H54 (cell line): ENCODE data around the gene DLGAP5.

Experiments
- DNase-seq: peaks from one replicate; pipeline ENCODE4 v3.0.0; 2011; ENCODE audit warnings: low spot score, mixed read lengths; ENCODE audit not compliant: insufficient read length
- FAIRE-seq: peaks from 3 replicates; lab custom pipeline; 2011; peaks lifted over from hg19 to GRCh38; lab: Jason Lieb, UNC
- POLR2A ChIP-seq: IDR thresholded peaks from 2 replicates; pipeline ENCODE4 v1.6.1; 2011; ENCODE audit warnings: low read depth, mild to moderate bottlenecking, low read length

DLGAP5 gene, protein sequence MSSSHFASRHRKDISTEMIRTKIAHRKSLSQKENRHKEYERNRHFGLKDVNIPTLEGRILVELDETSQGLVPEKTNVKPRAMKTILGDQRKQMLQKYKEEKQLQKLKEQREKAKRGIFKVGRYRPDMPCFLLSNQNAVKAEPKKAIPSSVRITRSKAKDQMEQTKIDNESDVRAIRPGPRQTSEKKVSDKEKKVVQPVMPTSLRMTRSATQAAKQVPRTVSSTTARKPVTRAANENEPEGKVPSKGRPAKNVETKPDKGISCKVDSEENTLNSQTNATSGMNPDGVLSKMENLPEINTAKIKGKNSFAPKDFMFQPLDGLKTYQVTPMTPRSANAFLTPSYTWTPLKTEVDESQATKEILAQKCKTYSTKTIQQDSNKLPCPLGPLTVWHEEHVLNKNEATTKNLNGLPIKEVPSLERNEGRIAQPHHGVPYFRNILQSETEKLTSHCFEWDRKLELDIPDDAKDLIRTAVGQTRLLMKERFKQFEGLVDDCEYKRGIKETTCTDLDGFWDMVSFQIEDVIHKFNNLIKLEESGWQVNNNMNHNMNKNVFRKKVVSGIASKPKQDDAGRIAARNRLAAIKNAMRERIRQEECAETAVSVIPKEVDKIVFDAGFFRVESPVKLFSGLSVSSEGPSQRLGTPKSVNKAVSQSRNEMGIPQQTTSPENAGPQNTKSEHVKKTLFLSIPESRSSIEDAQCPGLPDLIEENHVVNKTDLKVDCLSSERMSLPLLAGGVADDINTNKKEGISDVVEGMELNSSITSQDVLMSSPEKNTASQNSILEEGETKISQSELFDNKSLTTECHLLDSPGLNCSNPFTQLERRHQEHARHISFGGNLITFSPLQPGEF

DNA sequence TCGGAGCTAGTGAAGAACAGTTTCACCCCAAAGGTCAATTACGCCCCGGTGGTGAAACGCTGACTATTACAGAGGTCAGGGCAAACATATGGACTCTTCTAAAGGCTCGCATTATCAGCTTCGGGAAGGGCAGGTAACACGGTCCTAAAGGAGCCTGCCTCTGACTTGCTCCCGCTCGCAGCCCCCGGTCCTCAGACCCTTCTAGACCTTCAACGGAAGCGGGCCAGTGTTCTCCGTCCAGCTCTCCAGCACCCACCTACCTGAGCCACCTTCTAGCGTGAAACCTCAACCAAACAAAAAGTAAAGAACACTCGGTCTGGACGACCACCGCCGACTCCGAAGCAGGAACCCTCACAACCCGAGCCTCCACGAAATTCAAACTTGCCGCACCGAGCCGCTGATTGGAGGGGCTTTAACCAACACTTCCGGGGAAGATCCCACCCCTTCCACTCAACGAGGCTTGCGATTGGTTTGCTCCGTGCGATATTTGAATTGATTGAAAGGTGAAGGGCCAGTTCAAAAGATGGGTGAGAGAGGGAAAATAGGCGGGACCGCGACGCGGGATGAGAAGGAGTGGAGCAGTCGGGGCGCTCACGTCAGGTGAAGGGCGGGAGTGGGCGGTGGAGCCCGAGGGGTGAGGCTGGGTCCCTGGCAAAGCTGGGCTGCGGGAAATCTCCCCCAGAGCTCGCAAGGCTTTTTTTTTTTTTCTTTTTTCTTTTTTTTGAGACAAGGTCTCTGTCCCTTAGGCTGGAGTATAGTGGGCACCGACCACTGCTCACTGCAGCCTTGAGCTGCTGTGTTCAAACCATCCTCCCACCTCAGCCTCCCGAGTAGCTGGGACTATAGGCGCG, at the start of gene DLGAP5:
Gene DLGAP5 (minus strand): TSS at position 383 of the 851 bp plus-strand sequence. CDS start 2,406 bp downstream, outside the sequence.
- peak; percentile 63 for DNase-seq
- TF ChIP-seq POLR2A: peak; percentile 37
- peak; percentile 97 for FAIRE-seq

DNA sequence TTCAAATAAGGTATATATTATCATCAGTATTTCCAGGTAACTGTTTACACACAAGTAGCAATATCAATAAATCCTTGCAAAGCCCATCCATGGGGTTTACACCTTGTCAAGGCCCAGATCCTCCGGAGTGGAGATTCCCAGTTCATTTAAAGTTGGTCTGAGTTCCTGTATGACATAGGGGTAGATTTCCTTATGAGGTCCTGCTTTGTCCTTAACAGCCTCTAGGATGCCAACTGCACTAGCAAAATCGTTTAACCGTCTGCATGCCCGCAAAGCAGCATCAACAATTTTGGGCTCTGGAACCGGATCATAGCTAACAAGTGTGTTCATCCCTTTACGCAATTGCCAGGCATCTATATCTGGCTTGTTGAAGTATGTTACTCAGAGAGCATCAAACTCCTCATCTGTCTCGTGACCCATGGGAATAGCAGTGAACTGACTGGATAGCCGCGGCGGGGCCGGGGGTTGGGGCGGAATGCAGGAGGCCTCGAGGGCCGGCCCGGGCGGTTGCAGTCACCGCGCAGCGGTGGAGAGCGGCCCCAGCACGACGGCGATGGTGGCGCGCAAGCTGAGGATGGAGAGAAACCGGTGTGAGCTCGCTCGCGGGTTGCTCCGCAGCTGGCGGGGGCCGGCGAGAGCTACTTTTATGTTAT, 49.3 kb upstream of the DLGAP5 start:
- FAIRE-seq: no peak
- DNase-seq: no peak
- no peak for TF ChIP-seq POLR2A

DNA sequence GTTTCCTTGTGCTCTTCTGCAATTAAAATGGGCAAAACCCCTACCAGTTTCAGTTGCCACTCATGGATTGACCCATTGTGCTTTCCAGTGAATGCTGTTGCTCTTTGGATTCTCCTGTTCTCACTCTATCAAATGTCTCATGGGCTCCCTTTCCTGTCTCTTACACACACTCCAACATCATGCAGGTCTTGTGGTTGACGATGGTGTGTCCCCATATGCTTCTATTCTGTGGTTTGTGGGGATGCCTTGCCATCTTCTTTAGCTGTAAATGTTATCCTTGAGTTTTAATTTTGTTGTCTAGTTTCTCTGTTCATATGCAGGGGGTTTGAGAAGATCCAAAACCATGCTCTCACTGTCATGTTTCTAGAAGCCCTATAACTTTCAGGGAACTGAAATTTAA, 47.9 kb upstream of the DLGAP5 start:
- no peak for TF ChIP-seq POLR2A
- no peak for DNase-seq

DNA sequence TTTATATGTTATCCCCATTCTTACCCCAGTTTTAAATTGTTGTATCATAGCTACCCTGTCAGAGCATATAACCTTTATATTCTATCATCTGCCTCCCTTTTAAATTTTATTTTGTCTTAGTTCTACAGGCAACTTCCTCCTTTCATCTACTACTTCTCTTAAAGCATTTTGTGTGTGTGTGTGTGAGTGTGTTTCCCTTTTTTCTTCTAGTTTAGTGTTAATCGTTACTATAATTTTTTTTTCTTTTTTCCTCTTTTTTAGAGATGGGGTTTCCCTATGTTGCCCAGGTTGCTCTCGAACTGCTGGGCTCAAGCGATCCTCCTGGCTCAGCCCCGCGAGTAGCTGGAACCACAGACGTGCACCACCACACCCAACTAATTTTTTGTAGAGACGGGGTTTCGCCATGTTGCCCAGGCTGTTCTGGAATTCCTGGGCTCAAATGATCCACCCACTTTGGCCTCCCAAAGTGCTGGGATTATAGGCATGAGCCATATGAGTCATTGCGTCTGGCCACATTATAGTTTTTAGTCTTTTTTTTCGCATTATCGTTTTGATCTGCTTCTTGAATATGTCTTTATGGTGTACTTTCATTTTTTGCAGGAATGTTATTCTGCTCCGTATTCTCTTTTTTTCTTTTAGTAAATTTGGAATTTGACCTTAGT, 46.8 kb upstream of the DLGAP5 start:
- FAIRE-seq (no peak), DNase-seq (no peak)
- TF ChIP-seq POLR2A: no peak

More for the DNA sequence above, 47.9 kb upstream of the DLGAP5 start:
- no peak for FAIRE-seq

DNA sequence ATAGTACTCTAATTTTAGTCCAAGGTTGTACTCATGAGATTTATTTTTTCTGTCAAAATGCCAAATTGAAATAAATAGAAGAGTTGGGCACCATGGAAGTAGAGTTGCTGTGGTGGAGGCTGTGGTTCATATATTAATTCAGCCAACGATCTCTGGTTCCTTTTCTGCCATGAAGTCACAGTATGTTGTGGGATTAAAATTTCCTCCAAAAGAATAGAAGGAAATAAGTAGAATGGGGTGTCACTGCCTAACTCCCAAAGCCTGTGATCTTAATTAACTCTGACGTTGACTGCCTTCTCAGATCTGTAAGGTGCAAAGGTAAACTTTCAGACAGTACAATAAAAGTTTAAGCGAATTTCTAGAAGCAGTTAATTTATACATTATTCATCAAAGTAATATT, 42.2 kb upstream of the DLGAP5 start:
- no peak for FAIRE-seq
- DNase-seq: no peak
- TF ChIP-seq POLR2A: no peak

DNA sequence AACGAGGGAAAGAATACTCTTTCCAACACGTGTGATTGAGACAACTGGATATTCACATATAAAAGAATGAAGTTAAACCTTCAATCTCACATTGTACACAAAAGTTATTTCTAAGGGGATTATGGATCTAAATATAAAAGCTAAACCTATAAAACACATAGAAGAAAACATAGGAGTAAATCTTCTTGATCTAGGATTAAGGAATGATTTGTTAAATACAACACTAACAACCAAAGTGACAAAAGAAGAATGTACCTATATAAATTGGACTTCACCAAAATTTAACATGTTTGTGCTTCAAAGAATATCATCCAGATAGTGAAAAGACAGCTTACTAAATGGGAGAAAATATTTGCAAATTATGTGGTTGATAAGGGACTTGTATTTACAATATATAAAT, 36.9 kb upstream of the DLGAP5 start:
- no peak for TF ChIP-seq POLR2A
- FAIRE-seq (no peak), DNase-seq (no peak)

DNA sequence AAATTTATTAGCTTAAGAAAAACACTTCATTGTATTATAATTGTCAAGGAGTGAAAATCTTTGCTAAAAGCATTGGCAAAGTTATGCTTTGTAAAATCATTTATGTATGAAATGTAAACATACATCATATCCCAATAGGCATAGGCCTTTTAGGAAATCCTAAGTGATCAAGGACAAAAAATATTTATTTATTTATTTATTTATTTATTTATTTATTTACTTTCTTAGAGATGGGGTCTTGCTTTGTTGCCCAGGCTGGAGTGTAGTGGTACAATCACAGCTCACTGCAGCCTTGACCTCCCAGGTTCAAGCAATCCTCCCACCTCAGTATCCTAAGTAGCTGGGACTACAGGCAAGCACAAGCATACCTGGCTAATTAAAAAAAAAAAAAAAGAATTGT, 32.0 kb upstream of the DLGAP5 start:
- no peak for TF ChIP-seq POLR2A
- no peak for FAIRE-seq
- DNase-seq: no peak

DNA sequence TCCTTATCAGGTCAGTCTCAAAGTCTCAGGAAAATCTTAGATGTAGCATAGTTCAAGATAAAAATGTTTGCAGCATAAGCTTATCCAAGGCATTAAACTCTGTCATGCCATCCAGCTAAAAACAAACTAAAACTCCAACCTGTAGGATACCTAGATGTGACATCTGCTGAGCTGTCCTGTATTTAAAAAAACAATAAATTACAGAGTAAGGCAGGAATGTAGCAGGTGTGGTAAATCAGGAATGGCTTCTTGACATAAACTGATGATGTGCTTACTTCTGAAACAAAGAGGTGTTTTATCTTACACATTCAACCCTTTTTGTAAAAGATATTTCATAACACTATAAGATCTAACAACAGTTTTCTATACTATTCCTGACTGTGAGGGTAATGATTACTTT, 30.6 kb upstream of the DLGAP5 start:
- no peak for TF ChIP-seq POLR2A
- no peak for FAIRE-seq
- no peak for DNase-seq

DNA sequence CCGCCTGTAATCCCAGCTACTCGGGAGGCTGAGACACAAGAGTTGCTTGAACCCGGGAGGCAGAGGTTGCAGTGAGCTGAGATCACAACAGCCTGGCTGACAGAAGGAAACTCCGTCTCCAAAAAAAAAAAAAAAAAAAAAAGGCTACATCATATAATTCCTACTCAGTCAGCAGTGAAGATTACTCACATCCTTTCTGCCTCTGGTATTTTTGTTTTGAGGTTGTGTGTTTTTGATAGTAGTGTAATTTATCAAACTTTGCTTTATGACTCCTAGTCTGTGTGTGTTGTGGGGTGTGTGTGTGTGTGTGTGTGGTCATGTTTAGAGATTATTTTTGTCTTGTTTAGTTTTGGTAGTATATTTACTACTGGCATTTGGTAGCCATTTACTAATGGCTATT, 29.8 kb upstream of the DLGAP5 start:
- TF ChIP-seq POLR2A: no peak
- FAIRE-seq (peak; percentile 58), DNase-seq (peak; percentile 12)

DNA sequence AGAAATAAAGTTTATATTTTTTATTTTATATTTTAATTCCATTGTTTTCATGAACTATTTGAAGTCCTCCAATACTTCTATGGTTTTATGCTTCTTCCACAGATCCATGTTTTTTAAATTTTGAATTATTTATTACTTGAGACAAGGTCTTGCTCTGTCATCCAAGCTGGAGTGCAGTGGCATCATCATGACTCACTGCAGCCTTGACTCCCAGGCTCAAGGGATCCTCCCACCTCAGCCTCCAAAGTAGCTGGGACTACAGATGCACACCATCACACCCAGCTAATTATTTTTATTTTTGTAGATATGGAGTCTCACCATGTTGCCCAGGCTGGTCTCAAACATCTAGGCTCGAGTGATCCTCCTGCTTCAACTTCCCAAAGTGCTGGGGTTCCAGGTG, 28.8 kb upstream of the DLGAP5 start:
- no peak for TF ChIP-seq POLR2A
- FAIRE-seq: no peak
- no peak for DNase-seq

DNA sequence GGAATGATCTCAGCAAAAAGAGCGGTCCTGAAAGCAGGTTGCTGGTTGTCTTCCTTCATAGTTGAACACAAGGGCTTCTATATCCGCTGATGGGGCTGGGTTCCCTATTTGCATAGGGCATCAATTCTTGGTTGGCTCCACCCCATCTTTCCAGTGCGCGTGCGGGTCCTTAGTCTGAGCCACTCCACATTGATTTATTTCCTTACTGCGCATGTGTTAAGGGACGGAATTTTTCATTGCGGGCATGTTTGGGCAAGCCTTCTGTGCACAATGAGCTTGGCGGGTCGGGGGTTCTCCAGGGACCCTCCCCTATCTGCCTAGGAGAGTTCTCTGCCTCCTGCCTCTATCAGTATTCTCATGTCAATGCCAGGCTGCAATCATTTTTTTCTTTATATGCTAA, 21.2 kb upstream of the DLGAP5 start:
- DNase-seq (no peak), FAIRE-seq (peak; percentile 75)
- peak; percentile 17; the same call in 1 of the 2 replicates for TF ChIP-seq POLR2A

DNA sequence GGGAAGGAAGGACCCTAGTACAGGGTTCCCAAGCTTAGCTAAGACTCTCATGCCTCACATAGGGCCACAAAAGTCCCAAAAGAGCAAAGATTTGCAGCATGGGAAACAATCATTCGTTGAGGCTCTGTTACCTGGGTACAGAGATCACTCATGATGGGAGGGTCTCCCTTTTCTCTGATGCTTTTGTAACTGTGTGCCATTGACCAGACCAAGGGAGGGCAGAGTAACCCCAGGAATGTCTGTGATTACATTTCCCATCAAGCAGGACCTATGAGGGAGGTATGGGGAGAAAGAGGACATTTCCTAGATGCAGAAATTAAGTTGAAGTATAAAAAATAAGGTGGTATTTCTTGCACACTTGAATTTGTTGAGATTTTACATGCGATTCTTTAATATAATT, 16.4 kb upstream of the DLGAP5 start:
- TF ChIP-seq POLR2A: no peak
- FAIRE-seq (no peak), DNase-seq (no peak)

DNA sequence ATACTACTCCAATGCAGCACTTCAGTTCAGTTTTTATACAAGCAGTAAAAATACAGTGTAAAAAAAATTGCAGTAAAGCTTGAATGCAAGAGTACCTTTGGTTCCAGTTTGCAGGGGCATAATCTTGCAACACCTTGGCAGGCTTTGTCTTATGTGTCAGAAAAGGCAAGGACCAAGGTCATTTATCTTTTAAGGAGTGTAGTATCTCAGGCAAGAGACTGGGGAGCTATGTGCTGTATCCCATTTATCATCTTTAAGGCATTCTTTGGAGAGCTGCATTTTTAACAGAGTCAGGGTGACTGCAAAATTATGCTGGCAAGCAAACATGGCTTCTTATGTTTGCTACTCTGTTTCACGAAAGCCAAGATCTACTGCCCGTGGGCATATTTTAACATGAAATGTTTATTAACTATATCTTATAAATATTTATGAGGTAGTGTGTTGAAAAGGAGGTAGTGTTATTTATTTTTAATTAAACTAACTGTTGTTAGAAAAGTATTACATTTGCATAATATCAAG, 14.8 kb upstream of the DLGAP5 start:
- DNase-seq: no peak
- TF ChIP-seq POLR2A: no peak
- FAIRE-seq: no peak
